Endothelial cell of umbilical vein (primary cell): Measurements from ENCODE around the gene KRTAP10-12.
A peak's percentile ranks its signal among the peaks of the same experiment; 100 is the strongest.

ENCODE experiments used
- EZH2 ChIP-seq: IDR thresholded peaks from 2 replicates; pipeline ENCODE4 v1.6.1; 2012; ENCODE audit warnings: borderline replicate concordance, low read depth, mild to moderate bottlenecking, moderate library complexity, low read length, inconsistent platforms; ENCODE audit not compliant: severe bottlenecking
- POLR2AphosphoS5 ChIP-seq: IDR thresholded peaks from 2 replicates; pipeline ENCODE4 v1.6.1; 2012; ENCODE audit warnings: low read depth, mild to moderate bottlenecking, control low read depth, low read length, moderate library complexity; ENCODE audit not compliant: insufficient read depth

DNA sequence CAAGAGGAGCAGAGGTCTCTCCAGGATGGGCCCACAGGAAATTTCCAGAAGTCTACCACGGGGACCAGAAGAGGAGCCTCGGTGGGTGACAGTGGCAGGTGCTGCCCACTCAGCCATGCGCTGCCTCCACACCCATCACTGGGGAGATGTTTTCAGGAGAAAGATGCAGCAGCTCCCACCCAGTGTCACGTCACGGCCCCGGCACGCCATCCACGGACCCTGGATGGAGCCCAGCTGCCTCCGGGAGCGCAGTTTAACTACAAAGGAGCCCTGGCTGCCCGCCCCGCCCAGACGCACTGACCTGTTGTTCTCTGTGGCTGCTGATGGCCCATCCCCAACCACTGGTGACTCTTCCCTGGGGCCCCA lies 7.6 kb downstream of the KRTAP10-12 start:
- no peak for TF ChIP-seq POLR2AphosphoS5
- peak; percentile 34 for TF ChIP-seq EZH2
